ENCODE data around the gene THAP8.

THAP8 gene

GRCh38 chr19:36067681-36068080 is 13.6 kb upstream of the THAP8 start (continued):
- TF ChIP-seq, protein P1, sequence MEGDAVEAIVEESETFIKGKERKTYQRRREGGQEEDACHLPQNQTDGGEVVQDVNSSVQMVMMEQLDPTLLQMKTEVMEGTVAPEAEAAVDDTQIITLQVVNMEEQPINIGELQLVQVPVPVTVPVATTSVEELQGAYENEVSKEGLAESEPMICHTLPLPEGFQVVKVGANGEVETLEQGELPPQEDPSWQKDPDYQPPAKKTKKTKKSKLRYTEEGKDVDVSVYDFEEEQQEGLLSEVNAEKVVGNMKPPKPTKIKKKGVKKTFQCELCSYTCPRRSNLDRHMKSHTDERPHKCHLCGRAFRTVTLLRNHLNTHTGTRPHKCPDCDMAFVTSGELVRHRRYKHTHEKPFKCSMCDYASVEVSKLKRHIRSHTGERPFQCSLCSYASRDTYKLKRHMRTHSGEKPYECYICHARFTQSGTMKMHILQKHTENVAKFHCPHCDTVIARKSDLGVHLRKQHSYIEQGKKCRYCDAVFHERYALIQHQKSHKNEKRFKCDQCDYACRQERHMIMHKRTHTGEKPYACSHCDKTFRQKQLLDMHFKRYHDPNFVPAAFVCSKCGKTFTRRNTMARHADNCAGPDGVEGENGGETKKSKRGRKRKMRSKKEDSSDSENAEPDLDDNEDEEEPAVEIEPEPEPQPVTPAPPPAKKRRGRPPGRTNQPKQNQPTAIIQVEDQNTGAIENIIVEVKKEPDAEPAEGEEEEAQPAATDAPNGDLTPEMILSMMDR (tag by site-specific recombination; IDR thresholded peaks at IDR 0.05), result no peak

- H3K36me3 ChIP-seq (ENCODE audit: control insufficient read depth in 2 of 2, insufficient read depth in 1 of 2, low read length in 2 of 2), result peaks cover 75 to 77% of the 10 kb centered on the region in 2 experiments
- H3K9me3 ChIP-seq (ENCODE audit: control insufficient read depth, insufficient read depth, low read depth, low read length), result no peaks in the 10 kb centered on the region
- TF ChIP-seq ZEB2 (tag by site-specific recombination; IDR thresholded peaks at IDR 0.05) (no peak), ZNF248 (tag by site-specific recombination; IDR thresholded peaks at IDR 0.05) (no peak), ZFP37 (tag by site-specific recombination; IDR thresholded peaks at IDR 0.05) (no peak)
- TF ChIP-seq, protein P2, sequence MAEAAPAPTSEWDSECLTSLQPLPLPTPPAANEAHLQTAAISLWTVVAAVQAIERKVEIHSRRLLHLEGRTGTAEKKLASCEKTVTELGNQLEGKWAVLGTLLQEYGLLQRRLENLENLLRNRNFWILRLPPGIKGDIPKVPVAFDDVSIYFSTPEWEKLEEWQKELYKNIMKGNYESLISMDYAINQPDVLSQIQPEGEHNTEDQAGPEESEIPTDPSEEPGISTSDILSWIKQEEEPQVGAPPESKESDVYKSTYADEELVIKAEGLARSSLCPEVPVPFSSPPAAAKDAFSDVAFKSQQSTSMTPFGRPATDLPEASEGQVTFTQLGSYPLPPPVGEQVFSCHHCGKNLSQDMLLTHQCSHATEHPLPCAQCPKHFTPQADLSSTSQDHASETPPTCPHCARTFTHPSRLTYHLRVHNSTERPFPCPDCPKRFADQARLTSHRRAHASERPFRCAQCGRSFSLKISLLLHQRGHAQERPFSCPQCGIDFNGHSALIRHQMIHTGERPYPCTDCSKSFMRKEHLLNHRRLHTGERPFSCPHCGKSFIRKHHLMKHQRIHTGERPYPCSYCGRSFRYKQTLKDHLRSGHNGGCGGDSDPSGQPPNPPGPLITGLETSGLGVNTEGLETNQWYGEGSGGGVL (tag by site-specific recombination; IDR thresholded peaks at IDR 0.05), result no peak
- peaks cover 11% of the 10 kb centered on the region for H3K4me1 ChIP-seq (ENCODE audit: control insufficient read depth, insufficient read depth, low read length)
- no peak overlapping the region for H3K4me3 ChIP-seq (ENCODE audit: low read depth, low read length)
- CTCF ChIA-PET, result interaction anchor here (0.8 kb wide), 1 partner anchor 105 kb away, joined by 3 read pairs; no protein-coding TSS in a partner anchor
- H3K27ac ChIP-seq (ENCODE audit: extremely low read depth, low read depth, low read length), result no peak overlapping the region
- POLR2A ChIA-PET, result interaction anchor here (0.9 to 3.8 kb wide), 3 partner anchors 10 to 75 kb away, joined by 3 to 40 read pairs (median 5); partner anchors contain the start of genes CAPNS1, THAP8 and WDR62
Measured at GRCh38 chr19:36064826-36065225, 10.7 kb upstream of the THAP8 start.

DNA sequence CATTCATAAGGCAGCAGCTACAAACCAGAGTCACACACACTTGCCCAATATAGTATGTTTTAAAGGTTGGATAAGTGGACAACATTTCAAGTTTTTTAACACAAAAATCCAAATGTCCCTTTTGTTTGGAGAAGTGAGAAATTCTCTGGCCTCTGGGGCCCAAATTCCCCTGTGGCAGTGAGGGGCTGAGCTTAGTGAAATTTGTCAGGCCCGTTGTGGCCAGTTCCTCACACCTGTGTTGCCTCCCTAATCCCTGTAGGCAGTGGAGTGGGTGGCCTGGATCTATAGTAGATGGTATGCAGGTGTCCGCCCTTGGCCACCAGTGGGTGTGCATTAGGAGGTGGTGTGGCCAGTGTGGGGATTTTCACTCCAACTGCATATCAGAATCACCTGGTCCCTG is 7.3 kb upstream of the THAP8 start:
- CTCF ChIA-PET, result interaction anchor here (0.5 to 4.8 kb wide), 35 partner anchors 10 to 1421 kb away, joined by 3 to 72 read pairs (median 5); partner anchors contain the start of genes OVOL3, POLR2I, SDHAF1 and TBCB
- H3K36me3 ChIP-seq (ENCODE audit: control insufficient read depth in 2 of 2, insufficient read depth in 1 of 2, low read length in 2 of 2), result peaks cover 82 to 93% of the 10 kb centered on the region in 2 experiments
- H3K4me3 ChIP-seq (ENCODE audit: low read depth, low read length), result no peak overlapping the region
- POLR2A ChIA-PET, result interaction anchor here (0.6 to 3.5 kb wide), 9 partner anchors 9 to 153 kb away, joined by 3 to 28 read pairs (median 3); partner anchors contain the start of genes ALKBH6, POLR2I, TBCB and ZNF565
- no peaks in the 10 kb centered on the region for H3K9me3 ChIP-seq (ENCODE audit: control insufficient read depth, insufficient read depth, low read depth, low read length)
- no peak overlapping the region for H3K27ac ChIP-seq (ENCODE audit: extremely low read depth, low read depth, low read length)
- TF ChIP-seq EGR2 (tag by site-specific recombination; IDR thresholded peaks at IDR 0.05; ENCODE audit: low read depth), result peak; percentile 69; the same call in 1 of the 2 replicates
- TF ChIP-seq, protein P3, sequence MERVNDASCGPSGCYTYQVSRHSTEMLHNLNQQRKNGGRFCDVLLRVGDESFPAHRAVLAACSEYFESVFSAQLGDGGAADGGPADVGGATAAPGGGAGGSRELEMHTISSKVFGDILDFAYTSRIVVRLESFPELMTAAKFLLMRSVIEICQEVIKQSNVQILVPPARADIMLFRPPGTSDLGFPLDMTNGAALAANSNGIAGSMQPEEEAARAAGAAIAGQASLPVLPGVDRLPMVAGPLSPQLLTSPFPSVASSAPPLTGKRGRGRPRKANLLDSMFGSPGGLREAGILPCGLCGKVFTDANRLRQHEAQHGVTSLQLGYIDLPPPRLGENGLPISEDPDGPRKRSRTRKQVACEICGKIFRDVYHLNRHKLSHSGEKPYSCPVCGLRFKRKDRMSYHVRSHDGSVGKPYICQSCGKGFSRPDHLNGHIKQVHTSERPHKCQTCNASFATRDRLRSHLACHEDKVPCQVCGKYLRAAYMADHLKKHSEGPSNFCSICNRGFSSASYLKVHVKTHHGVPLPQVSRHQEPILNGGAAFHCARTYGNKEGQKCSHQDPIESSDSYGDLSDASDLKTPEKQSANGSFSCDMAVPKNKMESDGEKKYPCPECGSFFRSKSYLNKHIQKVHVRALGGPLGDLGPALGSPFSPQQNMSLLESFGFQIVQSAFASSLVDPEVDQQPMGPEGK (tag by site-specific recombination; IDR thresholded peaks at IDR 0.05), result no peak
- no peak for TF ChIP-seq ZXDB (tag by site-specific recombination; IDR thresholded peaks at IDR 0.05)
- peak; percentile 48 for TF ChIP-seq ZFHX2 (tag by site-specific recombination; conservative IDR thresholded peaks at IDR 0.05)
- TF ChIP-seq ZNF843 (tag by site-specific recombination; IDR thresholded peaks at IDR 0.05), result no peak
- H3K4me1 ChIP-seq (ENCODE audit: control insufficient read depth, insufficient read depth, low read length), result peaks cover 13% of the 10 kb centered on the region

DNA sequence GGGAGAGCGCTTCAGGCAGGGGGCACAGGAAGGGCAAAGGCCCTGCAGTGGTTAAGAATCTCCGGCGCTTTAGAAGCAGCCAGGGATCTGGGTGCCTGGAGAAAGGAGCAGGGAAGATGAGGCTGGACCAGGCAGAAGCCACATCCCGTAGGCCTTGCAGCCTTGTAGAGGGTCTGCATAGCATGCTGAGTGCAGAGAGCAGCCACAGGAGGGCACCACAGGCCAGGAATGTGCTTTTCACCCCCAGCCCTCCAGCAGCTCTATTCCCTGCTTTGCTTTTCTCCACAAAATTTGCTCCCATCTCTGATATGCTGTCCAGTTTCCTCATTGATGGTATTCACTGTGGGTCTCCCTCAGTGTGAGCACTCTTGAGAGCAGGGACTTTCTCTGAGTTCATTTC is 6.3 kb upstream of the THAP8 start:
- ChIA-PET CTCF (interaction anchor here (0.5 to 4.8 kb wide), 35 partner anchors 11 to 1420 kb away, joined by 3 to 72 read pairs (median 5); partner anchors contain the start of genes OVOL3, POLR2I, SDHAF1 and TBCB), POLR2A (interaction anchor here (0.6 to 3.5 kb wide), 10 partner anchors 10 to 154 kb away, joined by 3 to 28 read pairs (median 4); partner anchors contain the start of genes ALKBH6, POLR2I, TBCB and ZNF565)
- peaks cover 23% of the 10 kb centered on the region for H3K4me1 ChIP-seq (ENCODE audit: control insufficient read depth, insufficient read depth, low read length)
- H3K4me3 ChIP-seq (ENCODE audit: low read depth, low read length), result no peak overlapping the region
- peaks cover 73 to 85% of the 10 kb centered on the region in 2 experiments for H3K36me3 ChIP-seq (ENCODE audit: control insufficient read depth in 2 of 2, insufficient read depth in 1 of 2, low read length in 2 of 2)
- no peaks in the 10 kb centered on the region for H3K9me3 ChIP-seq (ENCODE audit: control insufficient read depth, insufficient read depth, low read depth, low read length)
- peak overlapping the region; percentile 21; the same call in 1 of the 2 replicates for H3K27ac ChIP-seq (ENCODE audit: extremely low read depth, low read depth, low read length)
- TF ChIP-seq ZNF354C (tag by site-specific recombination; IDR thresholded peaks at IDR 0.05; ENCODE audit: borderline replicate concordance, low read depth) (no peak), ZNF600 (tag by site-specific recombination; IDR thresholded peaks at IDR 0.05) (peak; percentile 51), ZNF2 (tag by site-specific recombination; IDR thresholded peaks at IDR 0.05) (peak; percentile 60; the same call in 1 of the 2 replicates), ZNF660 (tag by site-specific recombination; IDR thresholded peaks at IDR 0.05) (no peak; the same call in 1 of the 2 replicates), ZNF544 (tag by site-specific recombination; IDR thresholded peaks at IDR 0.05) (no peak), GLIS1 (tag by site-specific recombination; IDR thresholded peaks at IDR 0.05) (peak; percentile 63), ZNF654 (tag by site-specific recombination; IDR thresholded peaks at IDR 0.05; ENCODE audit: low read depth) (peak; percentile 97), ZNF146 (tag by site-specific recombination; IDR thresholded peaks at IDR 0.05) (no peak), SP7 (tag by site-specific recombination; IDR thresholded peaks at IDR 0.05) (no peak), ZSCAN30 (tag by site-specific recombination; IDR thresholded peaks at IDR 0.05) (peak; percentile 44; the same call in 1 of the 2 replicates), ZNF140 (tag by site-specific recombination; IDR thresholded peaks at IDR 0.05) (no peak), KLF8 (tag by site-specific recombination; IDR thresholded peaks at IDR 0.05) (0 out of 2 replicates have a peak, but pooled peaks have one; percentile 21), ZBTB17 (tag by site-specific recombination; IDR thresholded peaks at IDR 0.05) (peak; percentile 36)
- TF ChIP-seq, protein P4, sequence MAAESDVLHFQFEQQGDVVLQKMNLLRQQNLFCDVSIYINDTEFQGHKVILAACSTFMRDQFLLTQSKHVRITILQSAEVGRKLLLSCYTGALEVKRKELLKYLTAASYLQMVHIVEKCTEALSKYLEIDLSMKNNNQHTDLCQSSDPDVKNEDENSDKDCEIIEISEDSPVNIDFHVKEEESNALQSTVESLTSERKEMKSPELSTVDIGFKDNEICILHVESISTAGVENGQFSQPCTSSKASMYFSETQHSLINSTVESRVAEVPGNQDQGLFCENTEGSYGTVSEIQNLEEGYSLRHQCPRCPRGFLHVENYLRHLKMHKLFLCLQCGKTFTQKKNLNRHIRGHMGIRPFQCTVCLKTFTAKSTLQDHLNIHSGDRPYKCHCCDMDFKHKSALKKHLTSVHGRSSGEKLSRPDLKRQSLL (tag by site-specific recombination; IDR thresholded peaks at IDR 0.05), result no peak

All from HEK293 (cell line).